Type B pancreatic cell (in vitro differentiated cells): ENCODE measurements around the gene NSUN2. TPM values are rescaled to one million over a fixed set of nuclear protein-coding genes. Genes with fewer than 3 reads are reported as not detected.

Source experiments
- DNase-seq: peaks from one replicate; pipeline ENCODE4 v3.0.0; 2021; ENCODE audit warnings: mixed read lengths; ENCODE audit not compliant: unreplicated experiment; ENCODE audit errors: extremely low spot score
- H3K27ac Mint-ChIP-seq: 2 replicates; pipeline ENCODE4 v1.8.0; 2021; ENCODE audit warnings: mild to moderate bottlenecking, mixed read lengths
- H3K27me3 Mint-ChIP-seq: 2 replicates; pipeline ENCODE4 v1.8.0; 2021; ENCODE audit warnings: mixed read lengths
- H3K36me3 Mint-ChIP-seq: 2 replicates; pipeline ENCODE4 v1.8.0; 2021; ENCODE audit warnings: mixed read lengths
- H3K4me1 Mint-ChIP-seq: one replicate; pipeline ENCODE4 v1.8.0; 2021; ENCODE audit warnings: mixed read lengths; ENCODE audit not compliant: unreplicated experiment
- H3K4me3 Mint-ChIP-seq: 2 replicates; pipeline ENCODE4 v1.8.0; 2021; ENCODE audit warnings: mild to moderate bottlenecking, mixed read lengths
- H3K9me3 Mint-ChIP-seq: 2 replicates; pipeline ENCODE4 v1.8.0; 2021; ENCODE audit warnings: mixed read lengths
- CTCF ChIP-seq: fragments of 200-600 bp; sonication (generic); conservative IDR thresholded peaks from 2 replicates; pipeline ENCODE4 v1.5.0; 2021; ENCODE audit warnings: antibody characterized with exemption, mild to moderate bottlenecking
- total RNA-seq: library from RNA; stranded (reverse); gene quantifications from 2 replicates; pipeline ENCODE4 v1.2.1, GENCODE V29; 2021; ENCODE audit warnings: low replicate concordance

Gene NSUN2
- total RNA-seq, 1 donor from 2014 or later = 59.8 TPM

GRCh38 chr5:6557807-6558575 is 74.9 kb downstream of the NSUN2 start:
- H3K9me3 Mint-ChIP-seq = no peaks in the 10 kb centered on the region
- no peak overlapping the region for H3K4me3 Mint-ChIP-seq
- TF ChIP-seq CTCF = no peak
- no peaks in the 10 kb centered on the region for H3K4me1 Mint-ChIP-seq
- DNase-seq = peak; percentile 32
- no peak overlapping the region for H3K27ac Mint-ChIP-seq
- peaks cover 12% of the 10 kb centered on the region for H3K27me3 Mint-ChIP-seq
- H3K36me3 Mint-ChIP-seq = no peaks in the 10 kb centered on the region

- Mint-ChIP-seq H3K27me3 (peaks cover 12% of the 10 kb centered on the region), H3K4me3 (no peak overlapping the region)
- TF ChIP-seq CTCF = no peak
These were observed 76.1 kb downstream of the NSUN2 start for GRCh38 chr5:6556802-6557102.

GRCh38 chr5:6556089-6556801 is 76.6 kb downstream of the NSUN2 start:
- no peak overlapping the region for H3K4me3 Mint-ChIP-seq
- peak; percentile 40 for DNase-seq
- H3K4me1 Mint-ChIP-seq = no peaks in the 10 kb centered on the region
- no peak for TF ChIP-seq CTCF
- H3K9me3 Mint-ChIP-seq = no peaks in the 10 kb centered on the region
- H3K27me3 Mint-ChIP-seq = peaks cover 8% of the 10 kb centered on the region
- no peaks in the 10 kb centered on the region for H3K36me3 Mint-ChIP-seq
- no peak overlapping the region for H3K27ac Mint-ChIP-seq

More at GRCh38 chr5:6556802-6557102, 76.1 kb downstream of the NSUN2 start:
- Mint-ChIP-seq H3K36me3 (no peaks in the 10 kb centered on the region), H3K27ac (no peak overlapping the region), H3K9me3 (no peaks in the 10 kb centered on the region), H3K4me1 (no peaks in the 10 kb centered on the region)
- DNase-seq = peak; percentile 42

- Mint-ChIP-seq H3K4me1 (no peaks in the 10 kb centered on the region), H3K9me3 (no peaks in the 10 kb centered on the region), H3K4me3 (no peak overlapping the region), H3K36me3 (no peaks in the 10 kb centered on the region), H3K27me3 (peaks cover 9% of the 10 kb centered on the region), H3K27ac (no peak overlapping the region)
- no peak for TF ChIP-seq CTCF
- DNase-seq = no peak
These were observed 78.0 kb downstream of the NSUN2 start for GRCh38 chr5:6554812-6555211.

GRCh38 chr5:6553972-6554371 is 78.9 kb downstream of the NSUN2 start:
- Mint-ChIP-seq H3K27ac (no peak overlapping the region), H3K9me3 (no peaks in the 10 kb centered on the region)
- DNase-seq = no peak

More at GRCh38 chr5:6553972-6554371, 78.9 kb downstream of the NSUN2 start:
- no peak for TF ChIP-seq CTCF
- Mint-ChIP-seq H3K27me3 (peaks cover 15% of the 10 kb centered on the region), H3K36me3 (no peaks in the 10 kb centered on the region), H3K4me3 (no peak overlapping the region), H3K4me1 (no peaks in the 10 kb centered on the region)
